H1 (cell line): Measurements from ENCODE around the gene CLDN7. TPM values are rescaled to one million over a fixed set of nuclear protein-coding genes. Genes with fewer than 3 reads are reported as not detected.

ENCODE experiments used
- ATF3 ChIP-seq: IDR thresholded peaks from 2 replicates; pipeline ENCODE4 v1.6.1; 2011; ENCODE audit warnings: low read depth, mild to moderate bottlenecking, low read length; ENCODE audit not compliant: insufficient read depth
- BCL11A ChIP-seq, 2 experiments: IDR thresholded peaks; one replicate each; pipeline ENCODE4 v1.6.1; 2011; ENCODE audit warnings: low read depth in 2 of 2, low read length in 2 of 2, mild to moderate bottlenecking in 2 of 2
- BRCA1 ChIP-seq: IDR thresholded peaks from 2 replicates; pipeline ENCODE4 v1.6.1; 2012; ENCODE audit warnings: low read depth, low read length, improper control_type of control experiment
- CHD1 ChIP-seq: IDR thresholded peaks from 2 replicates; pipeline ENCODE4 v1.6.1; 2012; ENCODE audit warnings: low read depth, low read length, improper control_type of control experiment
- E2F6 ChIP-seq: IDR thresholded peaks from 2 replicates; pipeline ENCODE4 v1.6.1; 2012; ENCODE audit warnings: inconsistent platforms
- FOSL1 ChIP-seq: IDR thresholded peaks from 2 replicates; pipeline ENCODE4 v1.6.1; 2011; ENCODE audit warnings: mild to moderate bottlenecking, low read depth, low read length, moderate library complexity; ENCODE audit not compliant: insufficient read depth
- GABPA ChIP-seq: IDR thresholded peaks from 2 replicates; pipeline ENCODE4 v1.6.1; 2011; ENCODE audit warnings: mild to moderate bottlenecking, low read length, moderate library complexity, borderline replicate concordance; ENCODE audit not compliant: insufficient read depth
- HDAC2 ChIP-seq, 2 experiments: fragments of 300-600 bp in 1 of 2; sonication (generic) in 1 of 2; IDR thresholded peaks; 2 replicates each; pipeline ENCODE4 v1.6.1; 2011 to 2012; ENCODE audit warnings: low read depth in 2 of 2, low read length in 2 of 2, mild to moderate bottlenecking in 2 of 2, moderate library complexity in 2 of 2, borderline replicate concordance in 1 of 2, inconsistent platforms in 1 of 2
- JUND ChIP-seq: IDR thresholded peaks from 2 replicates; pipeline ENCODE4 v1.6.1; 2011; ENCODE audit warnings: mild to moderate bottlenecking, improper control_type of control experiment, low read length
- KDM5A ChIP-seq: fragments of 200-600 bp; IDR thresholded peaks from 2 replicates; pipeline ENCODE4 v1.7.1; 2012; ENCODE audit warnings: mild to moderate bottlenecking, low read length, inconsistent platforms, mixed read lengths
- MAX ChIP-seq: IDR thresholded peaks from 2 replicates; pipeline ENCODE4 v1.6.1; 2012; ENCODE audit warnings: inconsistent platforms
- NANOG ChIP-seq: IDR thresholded peaks from 2 replicates; pipeline ENCODE4 v1.6.1; 2011; ENCODE audit warnings: low read length, low read depth, mild to moderate bottlenecking, inconsistent platforms; ENCODE audit not compliant: insufficient read depth, poor library complexity, severe bottlenecking
- RAD21 ChIP-seq, 2 experiments: IDR thresholded peaks in 1 of 2; conservative IDR thresholded peaks in 1 of 2; 2 replicates each; pipeline ENCODE4 v1.6.1; 2011; ENCODE audit warnings: low read depth in 2 of 2, low read length in 2 of 2, improper control_type of control experiment in 1 of 2, inconsistent platforms in 1 of 2, mild to moderate bottlenecking in 1 of 2, moderate library complexity in 1 of 2
- RBBP5 ChIP-seq: IDR thresholded peaks from 2 replicates; pipeline ENCODE4 v1.7.1; 2012; ENCODE audit warnings: low read depth, mild to moderate bottlenecking, inconsistent platforms, low read length, moderate library complexity, borderline replicate concordance
- SIRT6 ChIP-seq: IDR thresholded peaks from one replicate; pipeline ENCODE4 v1.7.1; 2012; ENCODE audit warnings: low read length, inconsistent platforms
- SIX5 ChIP-seq: IDR thresholded peaks from 2 replicates; pipeline ENCODE4 v1.6.1; 2011; ENCODE audit warnings: mild to moderate bottlenecking, low read depth, low read length
- SP1 ChIP-seq: IDR thresholded peaks from 2 replicates; pipeline ENCODE4 v1.6.1; 2011; ENCODE audit warnings: low read depth, low read length
- SP2 ChIP-seq: IDR thresholded peaks from 2 replicates; pipeline ENCODE4 v1.6.1; 2012; ENCODE audit warnings: mild to moderate bottlenecking, low read length, inconsistent platforms
- TCF12 ChIP-seq: IDR thresholded peaks from 2 replicates; pipeline ENCODE4 v1.6.1; 2011; ENCODE audit warnings: low read depth, mild to moderate bottlenecking, low read length
- USF2 ChIP-seq: IDR thresholded peaks from 2 replicates; pipeline ENCODE4 v1.6.1; 2011; ENCODE audit warnings: low read length, improper control_type of control experiment
- YY1 ChIP-seq: IDR thresholded peaks from 2 replicates; pipeline ENCODE4 v1.6.1; 2011; ENCODE audit warnings: low read depth, mild to moderate bottlenecking, low read length
- polyA plus RNA-seq, 7 experiments: library from polyadenylated mRNA; depleted of rRNA in 3 of 7; stranded (reverse) in 5 of 7; unstranded in 2 of 7; fragments of >200 nt in 5 of 7; fragments of 200-250 nt in 2 of 7; gene quantifications; 1 replicate in 5 of 7; 2 replicates in 1 of 7; 4 replicates in 1 of 7; pipeline versions ENCODE4 v1.2.1 to v1.2.3, GENCODE V29; 2011 to 2013; ENCODE audit warnings: missing spikeins in 2 of 7, mixed read lengths in 2 of 7
- total RNA-seq: library from RNA; stranded (reverse); fragmentation: NEBNext Ultra II Directional; extraction: Animal tissue kit (Norgen Biotek cat#: 25700); gene quantifications from 2 replicates; pipeline ENCODE4 v1.2.1, GENCODE V29; 2021

The CLDN7 gene
- total and polyA plus RNA-seq, 2 of the 8 experiments (the other 6 are each of a cell fraction or from before 2014, with no cell fraction given): 118 to 119 TPM

DNA sequence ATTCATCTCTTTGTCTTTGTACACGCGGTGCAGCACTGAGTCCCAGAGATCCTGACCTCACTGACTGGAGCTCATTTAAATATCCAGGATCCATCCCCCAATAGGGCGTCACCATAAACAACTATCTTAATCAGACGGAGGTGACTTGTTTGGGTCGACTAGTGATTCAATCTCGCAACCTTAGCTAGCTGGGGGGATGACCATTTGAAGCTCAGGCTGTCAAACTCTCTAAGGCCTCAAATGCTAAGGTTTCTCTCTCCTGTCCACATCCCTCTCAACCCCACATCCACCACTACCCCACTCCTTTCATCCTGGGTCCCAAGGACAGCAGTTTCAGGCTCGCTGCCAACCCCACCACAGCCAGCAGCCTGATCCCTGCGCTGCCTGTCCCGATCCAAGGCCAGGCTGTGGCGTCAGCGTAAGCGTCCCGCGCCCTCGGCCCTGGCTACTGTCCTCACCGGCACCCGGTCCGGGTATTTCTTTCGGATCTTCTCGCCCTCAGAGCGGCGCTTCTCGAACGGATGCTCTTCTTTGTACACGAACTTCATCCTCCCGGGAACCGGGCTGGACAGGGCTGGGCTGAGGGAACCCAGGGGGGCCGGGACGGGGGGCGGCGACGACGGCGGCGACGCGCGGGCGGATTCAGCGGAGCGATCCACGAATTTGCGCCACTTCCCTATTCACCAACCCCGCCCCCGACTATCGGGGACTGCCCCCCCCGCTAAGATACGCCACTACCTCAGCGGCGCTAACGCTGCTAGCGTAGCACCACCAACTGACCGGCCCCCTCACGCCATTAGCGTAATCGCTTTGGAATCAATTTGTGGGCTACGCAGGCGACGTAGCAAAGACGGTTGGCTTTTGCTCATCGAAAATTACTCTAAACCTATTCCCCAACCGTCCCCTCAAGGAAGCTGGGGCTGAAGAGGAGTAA is 20.2 kb downstream of the CLDN7 start, which contains the start of gene GABARAP (continued):
- TF ChIP-seq JUND (no peak), E2F6 (no peak), ATF3 (no peak), GABPA (no peak), HDAC2 (IDR thresholded peaks at IDR 0.05; ENCODE audit: borderline replicate concordance in 1 of 2, low read depth in 2 of 2, low read length in 2 of 2) (no peak), KDM5A (no peak), SIRT6 (no peak), BRCA1 (no peak), BCL11A (IDR thresholded peaks at IDR 0.05; ENCODE audit: low read depth in 2 of 2, low read length in 2 of 2) (no peak), RAD21 (IDR thresholded peaks at IDR 0.05 in 1 of 2, conservative IDR thresholded peaks at IDR 0.05 in 1 of 2; ENCODE audit: low read depth in 2 of 2, low read length in 2 of 2) (no peak), CHD1 (no peak), NANOG (no peak), USF2 (no peak), YY1 (no peak), TCF12 (no peak), RBBP5 (0 out of 2 replicates have a peak, but pooled peaks have one; percentile 43), SIX5 (no peak), FOSL1 (peak; percentile 95), SP2 (no peak), MAX (peak; percentile 49), SP1 (no peak)
